MM.1S (cell line): ENCODE results near the gene ASPN.

Experiments
- CTCF ChIP-seq: fragments of 300-600 bp; sonication (generic); IDR thresholded peaks from 2 replicates; pipeline ENCODE4 v1.5.1; 2016; ENCODE audit warnings: antibody characterized with exemption, low read length, mixed read lengths
- EZH2phosphoT487 ChIP-seq: fragments of 300-600 bp; sonication (generic); IDR thresholded peaks from 2 replicates; pipeline ENCODE4 v1.6.1; 2018; ENCODE audit warnings: antibody characterized with exemption, low read length

DNA sequence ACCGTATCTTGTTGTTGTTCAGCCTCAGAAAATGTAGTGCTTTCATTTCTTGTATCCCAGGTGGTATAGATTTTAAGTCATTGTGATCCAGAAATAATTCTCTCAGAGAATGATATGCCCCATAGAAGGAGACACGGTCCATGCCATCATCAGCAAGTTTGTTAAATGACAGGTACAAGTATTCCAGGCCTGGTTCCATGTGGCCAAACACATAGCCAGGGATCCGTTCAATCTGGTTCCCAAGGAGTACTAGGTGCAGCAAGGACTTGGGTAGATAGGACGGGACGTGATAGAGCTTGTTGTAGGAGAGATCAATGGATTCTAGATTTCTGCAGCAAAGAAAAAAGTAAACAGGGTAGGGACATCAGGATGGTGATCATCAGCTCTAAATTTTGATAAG, 18.4 kb upstream of the ASPN start:
- no peak for TF ChIP-seq CTCF
- no peak for TF ChIP-seq EZH2phosphoT487
